Central memory CD4-positive, alpha-beta T cell (primary cell): ENCODE results near the gene SORBS1.

Experiments used
- DNase-seq: peaks from one replicate; pipeline ENCODE4 v3.0.0; 2022

Gene SORBS1

GRCh38 chr10:95564291-95564690, 3.1 kb upstream of the SORBS1 start:
- DNase-seq = no peak

DNA sequence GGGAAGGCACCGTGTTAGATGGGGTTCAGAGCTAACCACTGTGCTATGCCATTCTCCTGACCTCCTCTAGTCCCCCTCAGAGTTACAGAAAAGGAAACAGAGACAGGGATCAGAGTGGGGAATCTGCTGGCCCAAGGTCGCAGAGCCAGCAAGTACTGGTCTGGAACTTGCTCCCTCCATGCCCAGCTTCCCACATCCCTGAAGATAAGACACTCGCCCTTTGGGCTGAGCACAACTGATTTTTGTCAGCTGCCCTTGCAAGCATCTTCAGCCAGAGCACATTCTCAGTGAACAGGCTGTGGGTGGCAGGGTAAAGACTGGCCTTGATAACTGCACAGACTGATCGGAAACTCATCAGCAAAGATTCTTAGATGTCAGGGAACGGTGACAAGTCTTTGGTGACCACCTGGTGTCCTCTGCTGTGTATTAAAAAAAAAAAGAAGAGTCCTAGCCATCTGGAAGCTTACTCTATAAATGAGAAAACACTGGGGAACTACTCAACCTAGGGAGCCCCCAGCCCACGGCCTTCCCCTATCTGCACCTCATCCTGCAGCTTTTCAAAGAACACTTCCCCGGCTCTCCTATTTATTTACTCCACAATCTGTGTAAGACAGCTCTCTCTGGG, 1.3 kb upstream of the SORBS1 start:
- no peak for DNase-seq

DNA sequence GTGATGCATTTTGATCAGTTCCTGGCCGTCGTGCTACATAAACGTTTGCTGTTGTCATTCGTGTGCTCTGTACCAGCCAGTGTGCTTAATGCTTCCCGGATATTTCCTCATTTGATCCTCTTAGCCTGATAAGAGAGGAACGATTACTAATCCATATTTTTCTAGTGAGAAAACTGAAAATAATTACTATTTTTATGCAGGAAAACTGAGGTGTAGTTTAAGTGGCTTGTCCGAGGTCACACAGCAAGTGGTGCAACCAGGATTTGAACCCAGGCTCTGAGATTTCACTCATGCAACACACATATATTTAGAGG, 650 bp upstream of the SORBS1 start:
- no peak for DNase-seq

GRCh38 chr10:95560278-95561176, 644 bp downstream of the SORBS1 start:
- peak; percentile 46 for DNase-seq

DNA sequence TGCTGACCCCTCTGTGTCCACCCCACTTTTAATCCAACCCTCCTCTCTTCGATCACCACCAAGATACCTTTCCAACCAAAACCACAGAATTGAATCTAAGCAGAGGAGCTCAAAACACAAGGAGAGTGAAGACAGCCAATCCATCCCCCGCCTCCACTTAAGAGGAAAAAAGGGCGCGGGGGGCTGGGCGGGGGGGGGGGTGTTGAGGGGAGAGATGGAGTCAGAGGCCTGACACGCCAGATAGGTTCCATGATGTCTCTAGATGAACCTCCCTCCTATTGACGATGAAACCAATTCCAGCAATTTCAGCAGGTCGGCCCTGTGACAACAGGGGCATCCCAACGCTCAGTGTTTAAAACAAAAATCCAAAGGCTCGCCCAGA, 1.3 kb downstream of the SORBS1 start:
- DNase-seq = no peak

DNA sequence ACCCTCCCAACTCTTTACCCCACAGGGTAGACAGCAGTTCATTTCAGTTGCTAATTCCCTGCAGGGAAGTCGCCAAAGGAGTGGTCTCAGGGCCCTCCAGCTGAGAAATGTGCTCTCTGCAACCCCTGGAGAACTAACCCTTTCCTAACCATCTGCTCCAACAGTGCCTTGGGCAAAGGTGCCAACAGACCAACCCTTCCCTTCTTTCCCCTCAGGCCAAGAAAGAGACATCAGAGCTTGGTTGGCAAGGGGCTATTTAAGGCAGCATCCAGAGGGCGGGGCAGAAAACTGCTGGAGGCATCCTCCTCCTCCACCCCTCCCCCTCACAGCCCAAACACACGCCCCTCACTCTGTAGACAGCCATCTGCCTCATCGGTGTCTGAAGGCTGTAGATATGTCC, 1.7 kb downstream of the SORBS1 start:
- DNase-seq = no peak

DNA sequence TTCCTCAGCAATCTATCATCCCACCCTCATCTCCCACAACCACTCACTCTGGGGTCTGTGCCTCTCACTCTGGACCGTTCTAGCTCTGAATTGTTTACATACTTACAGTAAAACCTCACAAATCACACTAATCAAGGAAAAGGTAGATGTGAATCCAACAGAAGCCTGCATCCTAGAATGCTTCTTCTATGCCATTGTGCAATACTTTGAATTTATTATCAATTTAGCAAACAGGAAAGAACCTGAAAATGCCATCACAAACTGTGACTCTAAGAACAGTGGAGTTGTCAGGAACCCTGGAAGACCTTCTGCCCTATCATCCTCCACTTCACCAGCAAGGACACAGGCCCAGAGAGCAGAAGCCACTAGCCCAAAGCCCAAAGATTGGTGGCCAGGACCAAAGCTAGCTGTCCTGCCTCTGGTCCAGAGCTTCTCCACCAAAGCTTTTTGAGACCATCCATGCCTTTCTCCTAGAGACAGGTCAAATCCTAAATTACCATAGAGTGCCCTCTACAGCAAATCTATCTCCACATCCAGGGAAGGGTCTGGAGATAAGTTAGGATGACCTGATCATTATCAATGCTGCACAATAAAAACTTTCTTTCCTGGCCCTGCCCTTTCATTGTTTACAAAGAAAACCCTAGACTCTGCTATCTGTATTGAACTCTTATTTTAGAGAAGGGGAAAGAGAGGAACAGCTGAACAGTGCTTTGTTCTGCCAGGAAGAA, 2.4 kb downstream of the SORBS1 start:
- no peak for DNase-seq

DNA sequence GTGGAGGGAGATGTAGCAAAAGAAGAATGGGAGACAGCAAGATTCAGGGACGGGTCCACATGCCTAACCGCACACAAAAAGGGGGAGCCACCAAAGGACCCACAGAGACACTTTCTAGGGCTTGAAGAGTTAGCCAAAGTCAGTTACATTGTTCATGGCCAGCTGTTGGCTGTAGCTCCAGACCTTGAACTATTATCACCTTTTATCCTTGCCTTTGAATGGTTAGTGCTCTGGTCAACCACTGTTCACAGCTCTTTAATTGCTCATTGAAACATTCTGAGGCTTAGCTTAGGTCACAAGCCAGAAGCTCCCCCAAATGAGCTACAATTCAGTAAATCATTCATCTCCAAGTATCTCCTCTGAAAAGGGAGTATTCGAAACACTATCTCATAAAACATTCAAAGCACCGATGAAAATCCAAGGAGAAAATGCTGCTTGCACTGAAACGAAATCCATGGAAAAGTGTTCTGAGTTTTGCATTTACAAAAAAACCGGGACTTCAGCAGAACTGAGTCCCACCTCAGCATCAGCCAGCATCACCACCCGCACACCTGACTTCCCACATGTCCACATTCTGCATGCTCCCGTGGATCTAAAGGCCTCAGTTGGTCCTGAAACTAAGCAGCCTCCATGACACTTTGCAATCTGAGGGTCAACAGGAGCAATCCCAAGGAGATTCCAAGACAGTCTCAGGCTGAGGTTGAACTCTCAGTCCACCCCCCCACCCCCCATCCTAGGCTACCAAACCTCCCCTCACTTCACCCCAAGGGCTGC, 4.0 kb downstream of the SORBS1 start:
- no peak for DNase-seq

DNA sequence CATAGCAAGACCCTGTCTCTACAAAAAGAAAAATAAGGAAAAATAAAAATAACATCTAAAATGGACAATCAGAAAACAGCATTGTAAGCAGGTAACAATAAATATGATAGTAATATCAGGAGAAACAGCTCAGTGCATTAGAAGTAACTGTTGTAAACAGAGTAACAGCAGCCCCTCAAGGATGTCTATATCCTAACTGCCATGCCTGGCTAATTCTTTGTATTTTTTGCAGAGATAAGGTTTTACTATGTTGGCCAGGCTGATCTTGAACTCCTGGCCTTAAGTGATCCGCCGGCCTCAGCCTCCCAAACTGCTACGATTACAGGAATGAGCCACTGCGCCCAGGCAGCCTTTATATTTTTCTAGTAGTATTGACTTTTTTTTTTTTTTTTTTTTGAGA, 7.5 kb downstream of the SORBS1 start:
- DNase-seq = no peak

DNA sequence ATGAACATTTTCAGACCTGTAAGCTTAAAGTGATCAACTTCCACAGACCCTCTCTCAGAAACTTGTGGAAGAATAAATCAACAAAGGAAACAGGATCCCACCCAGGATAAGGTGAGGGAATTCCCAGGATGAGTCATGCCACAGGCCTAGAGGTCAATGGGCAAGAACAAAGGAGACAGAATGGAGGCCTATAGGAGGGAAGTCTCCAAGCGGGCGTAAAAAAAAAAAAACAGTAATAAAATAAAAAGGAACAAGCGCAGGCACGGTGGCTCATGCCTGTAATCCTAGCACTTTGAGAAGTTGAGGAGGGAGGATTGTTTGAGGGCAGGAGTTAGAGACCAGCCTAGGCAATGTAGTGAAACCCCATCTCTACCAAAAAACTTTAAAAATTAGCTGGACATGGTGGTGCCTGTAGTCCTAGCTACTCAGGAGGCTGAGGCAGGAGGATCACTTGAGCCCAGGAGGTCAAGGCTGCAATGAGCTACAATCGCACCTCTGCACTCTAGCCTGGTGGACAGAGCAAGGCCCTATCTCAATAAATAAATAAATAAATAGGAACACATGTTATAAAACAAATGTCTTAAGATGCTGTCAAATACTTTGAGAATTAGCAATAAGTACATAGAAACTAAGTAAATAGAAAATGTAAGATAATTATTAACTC, 8.4 kb downstream of the SORBS1 start:
- DNase-seq = no peak

DNA sequence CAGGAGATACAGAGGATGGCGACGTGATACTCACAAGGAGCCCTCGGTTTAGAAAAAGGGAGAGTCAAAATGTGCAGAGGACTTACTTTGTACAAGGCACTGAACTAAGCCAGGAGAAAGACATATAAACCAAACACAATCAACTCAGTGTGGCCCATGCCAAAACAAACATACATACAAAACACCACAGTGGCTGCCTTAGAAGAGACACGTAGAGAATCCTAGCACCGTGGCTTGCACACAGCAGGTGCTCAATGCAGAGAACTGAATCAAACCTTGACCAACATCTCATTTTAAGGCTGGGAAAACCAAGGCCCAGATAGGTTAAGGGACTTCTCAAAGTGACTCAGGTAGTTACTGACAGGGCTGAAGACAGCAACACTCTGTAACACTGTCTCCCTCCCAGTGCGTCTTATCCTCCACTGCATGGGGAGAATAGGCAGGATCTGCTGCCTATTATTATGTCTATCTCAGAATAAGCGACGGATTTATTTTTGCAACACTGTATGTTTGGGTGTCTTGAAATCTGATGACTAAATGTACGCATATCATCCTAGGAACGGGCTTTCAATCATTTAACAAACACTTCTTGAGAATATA, 11.0 kb downstream of the SORBS1 start:
- DNase-seq = no peak

GRCh38 chr10:95547791-95548435, 13.3 kb downstream of the SORBS1 start:
- DNase-seq = no peak

DNA sequence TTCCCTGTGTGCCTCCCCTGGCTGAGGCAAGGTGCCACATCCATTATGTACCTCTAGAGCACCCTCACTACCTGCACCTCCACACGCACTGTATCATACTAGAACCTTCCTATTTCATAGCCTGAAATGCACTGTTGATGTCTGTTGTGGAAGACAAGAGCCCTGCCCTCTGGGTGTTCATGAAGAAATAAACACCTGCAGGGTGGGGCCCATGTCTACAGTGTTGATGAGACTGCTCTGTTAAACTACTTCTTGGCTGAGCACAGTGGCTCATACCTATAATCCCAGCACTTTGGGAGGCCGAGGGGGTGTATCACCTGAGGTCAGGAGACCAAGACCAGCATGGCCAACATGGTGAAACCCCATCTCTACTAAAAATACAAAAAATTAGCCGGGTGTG, 14.0 kb downstream of the SORBS1 start:
- DNase-seq = no peak

- DNase-seq = no peak
Observed at GRCh38 chr10:95545981-95546380, 15.2 kb downstream of the SORBS1 start.

- no peak for DNase-seq
Observed at GRCh38 chr10:95544783-95545500, 16.2 kb downstream of the SORBS1 start.

- no peak for DNase-seq
Observed at GRCh38 chr10:95543459-95543858, 17.7 kb downstream of the SORBS1 start.

- no peak for DNase-seq
Observed at GRCh38 chr10:95542761-95543160, 18.4 kb downstream of the SORBS1 start.

- no peak for DNase-seq
Observed at GRCh38 chr10:95542330-95542729, 18.8 kb downstream of the SORBS1 start.

GRCh38 chr10:95540514-95541052, 20.6 kb downstream of the SORBS1 start:
- no peak for DNase-seq

- no peak for DNase-seq
Observed at GRCh38 chr10:95539560-95540284, 21.4 kb downstream of the SORBS1 start.
